GM23248 (cell line): Measurements from ENCODE around the gene SIRT7. TPM values are rescaled to one million over a fixed set of nuclear protein-coding genes. Genes with fewer than 3 reads are reported as not detected.

Experiments used
- DNase-seq: peaks from one replicate; pipeline ENCODE4 v3.0.0-alpha.2; 2015
- H2AFZ ChIP-seq: fragments of 200-600 bp; sonication (generic); 2 replicates; pipeline ENCODE4 v1.6.1; 2016; ENCODE audit warnings: antibody characterized with exemption
- H3F3A ChIP-seq: fragments of 200-600 bp; sonication (generic); 2 replicates; pipeline ENCODE4 v1.6.1; 2016; ENCODE audit warnings: mild to moderate bottlenecking, antibody characterized with exemption, mixed run types; ENCODE audit not compliant: insufficient read depth
- H3K27ac ChIP-seq: fragments of 200-600 bp; sonication (generic); 2 replicates; pipeline ENCODE4 v1.5.1; 2016; ENCODE audit warnings: mild to moderate bottlenecking
- H3K27me3 ChIP-seq: fragments of 200-600 bp; sonication (generic); replicated peaks from 2 replicates; pipeline ENCODE4 v1.6.1; 2016; ENCODE audit warnings: mild to moderate bottlenecking; ENCODE audit not compliant: insufficient read depth
- H3K36me3 ChIP-seq: fragments of 200-600 bp; sonication (generic); 2 replicates; pipeline ENCODE4 v1.6.1; 2016; ENCODE audit warnings: low read depth, mild to moderate bottlenecking
- H3K4me1 ChIP-seq: fragments of 200-600 bp; sonication (generic); 2 replicates; pipeline ENCODE4 v1.6.1; 2016; ENCODE audit warnings: mild to moderate bottlenecking; ENCODE audit not compliant: insufficient read depth
- H3K4me2 ChIP-seq: fragments of 200-600 bp; sonication (generic); one replicate; pipeline ENCODE4 v1.6.1; 2016; ENCODE audit warnings: mild to moderate bottlenecking; ENCODE audit not compliant: unreplicated experiment
- H3K4me3 ChIP-seq: fragments of 200-600 bp; sonication (generic); 2 replicates; pipeline ENCODE4 v1.5.1; 2016; ENCODE audit warnings: mild to moderate bottlenecking
- H3K79me2 ChIP-seq: fragments of 200-600 bp; sonication (generic); 2 replicates; pipeline ENCODE4 v1.6.1; 2016; ENCODE audit warnings: mild to moderate bottlenecking; ENCODE audit not compliant: insufficient read depth
- H3K9ac ChIP-seq: fragments of 200-600 bp; sonication (generic); 2 replicates; pipeline ENCODE4 v1.6.1; 2016; ENCODE audit warnings: mild to moderate bottlenecking
- H3K9me2 ChIP-seq: fragments of 200-600 bp; sonication (generic); 2 replicates; pipeline ENCODE4 v1.6.1; 2016; ENCODE audit warnings: mixed run types, mild to moderate bottlenecking, moderate library complexity; ENCODE audit not compliant: insufficient read depth
- H3K9me3 ChIP-seq: fragments of 200-600 bp; sonication (generic); one replicate; pipeline ENCODE4 v1.6.1; 2017; ENCODE audit warnings: low read depth
- H4K20me1 ChIP-seq: fragments of 200-600 bp; sonication (generic); 2 replicates; pipeline ENCODE4 v1.6.0; 2016; ENCODE audit not compliant: insufficient read depth
- EZH2 ChIP-seq: fragments of 200-600 bp; sonication (generic); IDR thresholded peaks from 2 replicates; pipeline ENCODE4 v1.6.1; 2018; ENCODE audit warnings: antibody characterized with exemption, mild to moderate bottlenecking; ENCODE audit not compliant: insufficient read depth, poor library complexity, severe bottlenecking
- EZH2phosphoT487 ChIP-seq: fragments of 200-600 bp; sonication (generic); IDR thresholded peaks from 2 replicates; pipeline ENCODE4 v1.6.1; 2018; ENCODE audit warnings: antibody characterized with exemption, moderate library complexity, mild to moderate bottlenecking, low read depth; ENCODE audit not compliant: insufficient read depth
- WGBS, 2 experiments: methylation state at CpG; one replicate each; pipeline ENCODE4 v1.1.6; 2015 to 2017; ENCODE audit warnings: low lambda C conversion rate in 2 of 2, low coverage in 1 of 2; ENCODE audit errors: missing lambda C conversion rate in 2 of 2; 5-methylcytosine and 5-hydroxymethylcytosine counted together
- in situ Hi-C: fragments of 300-500 bp; cut with MboI; formaldehyde crosslinking; loops from 2 replicates; pipeline ENCODE4 v1.15.0; 2020
- polyA plus RNA-seq: library from polyadenylated mRNA; unstranded; fragments of >200 nt; fragmentation: Nextera tagmentation; extraction: Ambion mirVana; gene quantifications from 2 replicates; pipeline ENCODE4 v1.2.1, GENCODE V29; 2016
- total RNA-seq: library from RNA; depleted of rRNA; stranded (reverse); fragments of >200 nt; shearing (Covaris generic); gene quantifications from 2 replicates; pipeline ENCODE4 v1.2.3, GENCODE V29; 2014

Gene SIRT7
- total and polyA plus RNA-seq, 2 experiments from 2014 or later: 11.4 to 13.1 TPM

DNA sequence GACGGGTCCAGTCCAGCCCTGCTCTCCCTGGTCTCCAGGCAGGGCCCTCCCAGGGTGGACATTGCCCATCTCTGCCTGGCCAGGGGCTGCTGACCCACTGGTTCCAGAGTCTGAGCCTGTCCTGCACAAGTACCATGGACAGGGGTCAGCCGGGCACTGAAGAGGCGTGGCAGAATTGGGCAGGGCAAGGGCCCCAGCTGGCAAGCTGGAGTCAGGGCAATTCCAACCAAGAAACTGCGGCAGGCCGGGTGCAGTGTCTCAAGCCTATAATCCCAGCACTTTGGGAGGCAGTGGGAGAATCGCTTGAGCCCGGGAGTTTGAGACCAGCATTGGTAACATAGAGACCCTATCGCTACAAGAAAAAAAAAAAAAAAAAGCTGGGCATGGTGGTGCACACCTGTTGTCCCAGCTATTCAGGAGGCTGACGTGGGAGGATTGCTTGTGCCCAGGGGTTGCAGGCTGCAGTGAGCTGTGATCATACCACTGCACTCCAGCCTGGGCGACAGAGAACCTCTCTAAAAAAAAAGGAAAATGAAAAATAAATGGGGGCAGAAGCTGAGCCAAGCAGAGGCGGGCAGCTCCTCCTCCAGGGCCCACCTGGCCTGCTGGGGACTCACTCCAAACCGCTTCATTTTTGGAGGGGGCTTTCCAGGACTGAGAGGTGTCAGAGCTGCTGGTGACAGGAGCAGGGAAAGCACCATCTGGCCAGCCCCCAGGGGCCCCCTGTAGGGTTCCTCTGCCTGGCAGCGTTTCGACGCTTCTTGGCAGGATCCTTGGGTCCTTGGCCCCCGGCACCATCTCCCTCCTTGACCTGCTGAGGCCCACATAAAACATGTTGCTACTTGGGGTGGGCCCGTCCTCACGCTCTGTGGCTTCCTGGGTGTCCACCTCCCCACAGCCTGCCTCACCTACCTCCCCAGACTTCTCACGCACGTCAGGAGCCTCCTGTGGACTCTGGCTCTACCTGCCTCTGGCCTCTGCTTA is 12.5 kb upstream of the SIRT7 start:
- Histone ChIP-seq H3K9me3 (no peaks in the 10 kb centered on the region), H3K9me2 (no peaks in the 10 kb centered on the region), H3K79me2 (peaks cover 19% of the 10 kb centered on the region), H3K27ac (no peak overlapping the region), H3K36me3 (no peaks in the 10 kb centered on the region), H3K4me1 (0 out of 2 replicates have a peak, but pooled peaks cover 7% of the 10 kb centered on the region), H3K4me2 (no peak overlapping the region), H4K20me1 (no peaks in the 10 kb centered on the region), H3K9ac (no peak overlapping the region), H3F3A (0 out of 2 replicates have a peak, but pooled peaks cover 8% of the 10 kb centered on the region), H3K4me3 (no peak overlapping the region), H3K27me3 (no peaks in the 10 kb centered on the region), H2AFZ (no peak overlapping the region)
- TF ChIP-seq EZH2 (no peak), EZH2phosphoT487 (no peak)
- 77 to 79% methylated on average over 19 to 20 of the region's 20 CpGs for whole genome bisulfite sequencing, 2 experiments
- in situ Hi-C loops: no loop called here
- peak; percentile 47 for DNase-seq

DNA sequence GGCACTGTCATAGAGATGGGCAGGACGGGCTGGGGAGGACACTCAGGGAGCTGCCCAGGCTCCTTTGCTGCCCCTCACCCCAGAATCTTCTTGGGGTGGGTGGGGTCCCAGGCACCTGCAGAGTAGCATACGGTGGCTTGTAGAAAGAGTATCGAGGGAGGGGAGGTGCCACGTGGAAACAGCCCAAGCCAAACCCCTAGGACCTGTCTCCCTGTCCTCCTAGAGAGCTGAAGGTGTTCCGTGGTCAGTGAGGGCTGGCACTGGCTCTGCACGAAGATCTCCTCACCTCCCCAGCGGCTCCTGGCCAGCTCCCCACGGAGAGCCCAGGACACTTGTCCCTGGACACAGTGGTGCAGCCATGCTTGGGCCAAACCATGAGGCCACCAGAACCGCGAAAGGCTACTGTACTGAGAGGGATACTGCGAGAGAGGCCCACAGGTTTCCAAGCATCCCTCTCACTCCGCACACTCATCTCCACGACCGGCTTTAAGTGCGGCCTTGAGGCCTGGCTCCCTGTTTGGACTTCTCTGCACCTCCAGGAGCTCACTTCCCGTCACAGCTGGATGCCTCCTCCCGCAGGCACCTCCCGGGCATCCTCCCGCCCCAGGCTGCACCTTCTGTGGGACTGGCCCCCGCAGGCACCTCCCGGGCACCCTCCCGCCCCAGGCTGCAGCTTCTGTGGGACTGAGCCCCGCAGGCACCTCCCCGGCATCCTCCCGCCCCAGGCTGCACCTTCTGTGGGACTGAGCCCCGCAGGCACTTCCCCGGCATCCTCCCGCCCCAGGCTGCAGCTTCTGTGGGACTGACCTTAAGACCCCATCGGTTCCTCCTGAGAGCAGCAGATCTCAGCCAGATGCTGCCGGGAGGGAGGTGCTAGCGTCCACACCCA is 11.5 kb upstream of the SIRT7 start:
- no peak for TF ChIP-seq EZH2phosphoT487
- no peak for TF ChIP-seq EZH2
- Histone ChIP-seq H3K36me3 (no peaks in the 10 kb centered on the region), H3K4me1 (0 out of 2 replicates have a peak, but pooled peaks cover 7% of the 10 kb centered on the region), H3F3A (0 out of 2 replicates have a peak, but pooled peaks cover 8% of the 10 kb centered on the region), H3K9me2 (no peaks in the 10 kb centered on the region), H3K9me3 (no peaks in the 10 kb centered on the region), H3K4me2 (no peak overlapping the region), H3K79me2 (peaks cover 27% of the 10 kb centered on the region), H4K20me1 (no peaks in the 10 kb centered on the region), H3K27me3 (no peaks in the 10 kb centered on the region), H3K27ac (no peak overlapping the region), H3K4me3 (no peak overlapping the region), H3K9ac (no peak overlapping the region), H2AFZ (no peak overlapping the region)
- in situ Hi-C loops: no loop called here
- DNase-seq: no peak
- whole genome bisulfite sequencing, 2 experiments: 86 to 89% methylated on average over 11 to 31 of the region's 31 CpGs

DNA sequence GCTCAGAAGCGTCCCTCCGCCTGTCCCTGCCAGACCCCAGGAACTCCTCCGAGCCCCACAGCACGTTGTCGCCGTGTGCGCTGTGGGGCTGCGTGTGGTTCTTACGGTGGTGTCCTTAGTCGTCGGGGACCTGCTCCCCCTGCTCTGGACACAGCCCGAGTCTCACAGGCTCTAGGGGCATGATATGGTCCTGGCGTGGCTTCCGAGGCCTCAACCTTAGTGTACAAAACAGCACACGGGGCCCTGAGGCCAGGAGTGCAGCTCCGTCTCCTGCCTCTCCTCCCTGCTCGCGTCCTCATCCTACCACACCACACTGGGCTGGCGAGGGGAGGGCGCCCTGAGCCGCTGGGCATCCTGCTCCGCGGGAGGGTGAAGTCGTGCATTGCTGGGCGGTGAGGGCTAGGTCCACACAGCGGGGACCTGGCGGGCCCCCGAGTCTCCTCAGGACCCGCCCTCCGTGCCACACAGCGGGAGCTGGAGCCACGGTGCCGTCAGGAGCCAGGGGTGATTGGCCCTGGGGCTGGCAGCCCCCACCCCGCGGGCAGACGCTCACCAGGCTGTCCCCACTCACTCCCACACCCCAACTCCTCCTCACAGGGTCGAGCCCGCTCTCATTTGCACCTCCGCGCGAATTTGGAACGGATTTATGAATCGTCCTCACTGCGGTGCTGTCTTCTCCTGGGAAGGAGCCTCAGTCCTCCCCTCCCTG is 10.7 kb upstream of the SIRT7 start:
- TF ChIP-seq EZH2 (no peak), EZH2phosphoT487 (no peak)
- Histone ChIP-seq H2AFZ (peak overlapping the region; percentile 73), H3K4me1 (peaks cover 13% of the 10 kb centered on the region; the same call in 1 of the 2 replicates), H3K9me3 (no peaks in the 10 kb centered on the region), H4K20me1 (no peaks in the 10 kb centered on the region), H3K9me2 (no peaks in the 10 kb centered on the region), H3K4me2 (peak overlapping the region; percentile 60), H3K4me3 (peak overlapping the region; percentile 76), H3F3A (0 out of 2 replicates have a peak, but pooled peaks cover 8% of the 10 kb centered on the region), H3K27ac (no peak overlapping the region), H3K79me2 (peaks cover 35% of the 10 kb centered on the region), H3K27me3 (no peaks in the 10 kb centered on the region), H3K36me3 (no peaks in the 10 kb centered on the region), H3K9ac (peak overlapping the region; percentile 78)
- WGBS, 2 experiments: 26 to 31% methylated on average over 37 to 40 of the region's 44 CpGs
- DNase-seq: peak; percentile 49
- in situ Hi-C loops: no loop called here
